H1 (cell line): ENCODE measurements around the gene EEF1G. TPM values are rescaled to one million over a fixed set of nuclear protein-coding genes. Genes with fewer than 3 reads are reported as not detected.

ENCODE experiments used
- CBX5 ChIP-seq: fragments of 300-800, 300-1000 bp; sonication (generic); IDR thresholded peaks from 2 replicates; pipeline ENCODE4 v1.7.1; 2016; ENCODE audit warnings: antibody characterized with exemption, low read length, low read depth
- CTBP2 ChIP-seq: IDR thresholded peaks from 2 replicates; pipeline ENCODE4 v1.7.0; 2011; ENCODE audit warnings: borderline replicate concordance, mild to moderate bottlenecking, moderate library complexity, mixed read lengths, low read length; ENCODE audit not compliant: insufficient read depth, insufficient read length
- FOSL1 ChIP-seq: IDR thresholded peaks from 2 replicates; pipeline ENCODE4 v1.6.1; 2011; ENCODE audit warnings: mild to moderate bottlenecking, low read depth, low read length, moderate library complexity; ENCODE audit not compliant: insufficient read depth
- GTF2F1 ChIP-seq: IDR thresholded peaks from 2 replicates; pipeline ENCODE4 v1.6.1; 2012; ENCODE audit warnings: low read depth, low read length, improper control_type of control experiment, borderline replicate concordance
- KDM4A ChIP-seq: IDR thresholded peaks from one replicate; pipeline ENCODE4 v1.7.1; 2012; ENCODE audit warnings: low read depth, mild to moderate bottlenecking, moderate library complexity, low read length, inconsistent platforms; ENCODE audit not compliant: severe bottlenecking
- MAFK ChIP-seq: IDR thresholded peaks from 2 replicates; pipeline ENCODE4 v1.6.1; 2012; ENCODE audit warnings: low read depth, mild to moderate bottlenecking, improper control_type of control experiment, low read length
- NRF1 ChIP-seq: IDR thresholded peaks from 2 replicates; pipeline ENCODE4 v1.6.1; 2011; ENCODE audit warnings: mild to moderate bottlenecking, low read depth, low read length, improper control_type of control experiment
- PHF8 ChIP-seq: fragments of 200-600 bp; sonication (generic); conservative IDR thresholded peaks from 2 replicates; pipeline ENCODE4 v1.7.1; 2012; ENCODE audit warnings: low read depth, mild to moderate bottlenecking, inconsistent platforms, low read length, moderate library complexity
- POLR2A ChIP-seq, 2 experiments: IDR thresholded peaks; 1 replicate in 1 of 2; 2 replicates in 1 of 2; pipeline ENCODE4 v1.6.1; 2011; ENCODE audit warnings: low read depth in 2 of 2, low read length in 2 of 2, mild to moderate bottlenecking in 2 of 2; ENCODE audit errors: control extremely low read depth in 1 of 2
- RBBP5 ChIP-seq: IDR thresholded peaks from 2 replicates; pipeline ENCODE4 v1.7.1; 2012; ENCODE audit warnings: low read depth, mild to moderate bottlenecking, inconsistent platforms, low read length, moderate library complexity, borderline replicate concordance
- RFX5 ChIP-seq: IDR thresholded peaks from 2 replicates; pipeline ENCODE4 v1.6.1; 2011; ENCODE audit warnings: low read depth, low read length, improper control_type of control experiment, borderline replicate concordance
- SIX5 ChIP-seq: IDR thresholded peaks from 2 replicates; pipeline ENCODE4 v1.6.1; 2011; ENCODE audit warnings: mild to moderate bottlenecking, low read depth, low read length
- SP1 ChIP-seq: IDR thresholded peaks from 2 replicates; pipeline ENCODE4 v1.6.1; 2011; ENCODE audit warnings: low read depth, low read length
- SP2 ChIP-seq: IDR thresholded peaks from 2 replicates; pipeline ENCODE4 v1.6.1; 2012; ENCODE audit warnings: mild to moderate bottlenecking, low read length, inconsistent platforms
- SUZ12 ChIP-seq: fragments of 200-600 bp; sonication (generic); IDR thresholded peaks from 2 replicates; pipeline ENCODE4 v1.6.1; 2012; ENCODE audit warnings: mild to moderate bottlenecking, inconsistent platforms, low read length, moderate library complexity, mixed read lengths
- TEAD4 ChIP-seq: IDR thresholded peaks from 2 replicates; pipeline ENCODE4 v1.6.1; 2012; ENCODE audit warnings: low read depth, low read length, inconsistent platforms, mixed read lengths
- YY1 ChIP-seq: IDR thresholded peaks from 2 replicates; pipeline ENCODE4 v1.6.1; 2011; ENCODE audit warnings: low read depth, mild to moderate bottlenecking, low read length
- polyA plus RNA-seq, 7 experiments: library from polyadenylated mRNA; depleted of rRNA in 3 of 7; stranded (reverse) in 5 of 7; unstranded in 2 of 7; fragments of >200 nt in 5 of 7; fragments of 200-250 nt in 2 of 7; gene quantifications; 1 replicate in 5 of 7; 2 replicates in 1 of 7; 4 replicates in 1 of 7; pipeline versions ENCODE4 v1.2.1 to v1.2.3, GENCODE V29; 2011 to 2013; ENCODE audit warnings: missing spikeins in 2 of 7, mixed read lengths in 2 of 7
- total RNA-seq: library from RNA; stranded (reverse); fragmentation: NEBNext Ultra II Directional; extraction: Animal tissue kit (Norgen Biotek cat#: 25700); gene quantifications from 2 replicates; pipeline ENCODE4 v1.2.1, GENCODE V29; 2021

Gene EEF1G
- total and polyA plus RNA-seq, 2 of the 8 experiments (the other 6 are each of a cell fraction or from before 2014, with no cell fraction given): 1,627 to 1,996 TPM

- TF ChIP-seq MAFK (no peak), TEAD4 (no peak), PHF8 (no peak), SIX5 (no peak), RFX5 (no peak), SP1 (peak; percentile 84), RBBP5 (no peak), SP2 (no peak), CBX5 (no peak), CTBP2 (no peak), POLR2A (IDR thresholded peaks at IDR 0.05; ENCODE audit: control extremely low read depth in 1 of 2, low read depth in 2 of 2, low read length in 2 of 2) (peak in 1 of 2 experiments; percentile 38; a peak in 1 of 3 replicates), KDM4A (no peak), NRF1 (no peak), FOSL1 (no peak), YY1 (no peak), SUZ12 (no peak), GTF2F1 (no peak)
Measured at GRCh38 chr11:62599069-62599696, 25.5 kb upstream of the EEF1G start (continued).
